Vagina (tissue), 2 donors: ENCODE measurements around the gene SFN.

Source experiments
- POLR2AphosphoS5 ChIP-seq, 2 donors: sonication (generic); formaldehyde crosslinking; IDR thresholded peaks; one replicate each; pipeline ENCODE4 v1.9.0; 2017; ENCODE audit warnings: antibody characterized with exemption in 2 of 2, mild to moderate bottlenecking in 2 of 2, low read depth in 1 of 2; ENCODE audit not compliant: insufficient read depth in 1 of 2
- TF ChIP-seq, protein P1 (sequence below), 3 experiments: fragments of 450-650 bp in 2 of 3; fragments of 200-600 bp in 1 of 3; sonication (generic) in 1 of 3; IDR thresholded peaks; one replicate each; pipeline ENCODE4 v1.5.1; 2017 to 2019; ENCODE audit warnings: antibody characterized with exemption in 3 of 3, mild to moderate bottlenecking in 2 of 3, moderate library complexity in 2 of 3

DNA sequence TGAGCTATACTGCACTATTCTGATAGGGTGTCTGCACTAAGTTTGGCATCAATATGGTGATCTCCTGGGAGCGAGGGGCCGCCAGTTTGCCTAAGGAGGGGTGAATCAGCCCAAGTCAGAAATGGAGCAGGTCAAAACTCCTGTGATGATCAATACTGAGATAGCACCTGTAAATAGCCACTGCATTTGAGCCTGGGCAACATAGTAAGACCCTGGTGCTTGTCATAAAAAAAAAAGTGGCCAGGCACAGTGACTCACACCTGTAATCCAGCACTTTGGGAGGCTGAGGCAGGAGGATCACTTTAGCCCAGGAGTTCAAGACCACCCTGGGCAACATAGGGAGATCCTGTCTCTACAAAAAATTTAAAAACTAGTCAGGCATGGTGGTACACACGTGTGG, 48.1 kb upstream of the SFN start:
- TF ChIP-seq POLR2AphosphoS5 (IDR thresholded peaks at IDR 0.05; ENCODE audit: insufficient read depth in 1 of 2, low read depth in 1 of 2): no peak
- TF ChIP-seq, protein P1, sequence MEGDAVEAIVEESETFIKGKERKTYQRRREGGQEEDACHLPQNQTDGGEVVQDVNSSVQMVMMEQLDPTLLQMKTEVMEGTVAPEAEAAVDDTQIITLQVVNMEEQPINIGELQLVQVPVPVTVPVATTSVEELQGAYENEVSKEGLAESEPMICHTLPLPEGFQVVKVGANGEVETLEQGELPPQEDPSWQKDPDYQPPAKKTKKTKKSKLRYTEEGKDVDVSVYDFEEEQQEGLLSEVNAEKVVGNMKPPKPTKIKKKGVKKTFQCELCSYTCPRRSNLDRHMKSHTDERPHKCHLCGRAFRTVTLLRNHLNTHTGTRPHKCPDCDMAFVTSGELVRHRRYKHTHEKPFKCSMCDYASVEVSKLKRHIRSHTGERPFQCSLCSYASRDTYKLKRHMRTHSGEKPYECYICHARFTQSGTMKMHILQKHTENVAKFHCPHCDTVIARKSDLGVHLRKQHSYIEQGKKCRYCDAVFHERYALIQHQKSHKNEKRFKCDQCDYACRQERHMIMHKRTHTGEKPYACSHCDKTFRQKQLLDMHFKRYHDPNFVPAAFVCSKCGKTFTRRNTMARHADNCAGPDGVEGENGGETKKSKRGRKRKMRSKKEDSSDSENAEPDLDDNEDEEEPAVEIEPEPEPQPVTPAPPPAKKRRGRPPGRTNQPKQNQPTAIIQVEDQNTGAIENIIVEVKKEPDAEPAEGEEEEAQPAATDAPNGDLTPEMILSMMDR (IDR thresholded peaks at IDR 0.05): no peak
